HG02759 (cell line): ENCODE data around the gene DNAH17.

Experiments used
- ATAC-seq: cut with Tn5 transposase; IDR thresholded peaks from one replicate; pipeline ENCODE4 v1.9.1; 2021; ENCODE audit warnings: mild to moderate bottlenecking, moderate library complexity; ENCODE audit not compliant: unreplicated experiment

Gene DNAH17

GRCh38 chr17:78605429-78605828 is 28.2 kb upstream of the DNAH17 start:
- no peak for ATAC-seq

DNA sequence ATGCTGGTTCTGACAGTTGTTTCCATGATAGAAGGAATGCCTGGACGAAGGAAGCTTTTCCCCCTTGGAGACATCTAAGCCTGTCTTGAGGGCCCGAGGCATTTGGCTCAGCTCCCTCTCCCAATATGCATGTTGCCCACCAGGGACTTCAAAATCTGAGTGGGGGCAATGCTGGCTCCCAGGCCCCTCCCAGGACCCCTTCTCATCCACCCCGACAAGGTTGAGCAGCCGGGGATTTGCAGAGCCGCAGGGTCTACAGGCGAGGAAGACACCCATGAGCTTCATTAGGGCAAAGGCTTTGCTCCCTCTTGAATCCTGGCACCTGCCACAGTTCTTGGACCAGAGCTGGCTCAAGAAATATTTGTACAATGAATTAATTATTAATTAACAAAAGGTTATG is 25.1 kb upstream of the DNAH17 start:
- no peak for ATAC-seq

DNA sequence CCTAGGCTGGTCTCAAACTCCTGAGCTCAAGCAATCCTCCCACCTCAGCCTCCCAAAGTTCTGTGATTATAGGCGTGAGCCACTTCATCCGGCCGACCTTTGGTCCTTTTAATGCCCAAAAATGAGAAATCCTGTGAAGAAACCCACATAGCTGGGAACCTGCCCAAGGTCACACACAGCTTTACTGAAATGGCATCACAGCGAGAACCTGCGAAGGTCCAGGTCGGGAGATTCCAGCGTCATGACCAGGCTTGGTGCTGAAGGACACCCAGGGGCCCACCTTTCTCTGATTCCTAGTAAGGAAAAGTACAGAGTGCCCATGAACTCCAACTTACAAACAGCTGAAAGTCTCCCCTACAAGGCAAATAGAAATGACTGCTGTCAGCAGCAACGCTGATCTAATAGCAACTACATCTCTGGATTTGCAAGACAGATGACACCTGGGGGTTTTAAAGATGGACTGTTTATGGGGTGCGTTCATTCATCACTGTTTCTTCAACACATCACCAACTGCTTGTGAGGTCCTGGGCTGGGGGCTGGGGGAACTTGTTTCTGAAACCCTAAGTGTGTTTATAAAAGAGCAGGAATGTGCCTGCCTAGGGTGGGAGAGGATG is 24.5 kb upstream of the DNAH17 start:
- ATAC-seq: no peak

DNA sequence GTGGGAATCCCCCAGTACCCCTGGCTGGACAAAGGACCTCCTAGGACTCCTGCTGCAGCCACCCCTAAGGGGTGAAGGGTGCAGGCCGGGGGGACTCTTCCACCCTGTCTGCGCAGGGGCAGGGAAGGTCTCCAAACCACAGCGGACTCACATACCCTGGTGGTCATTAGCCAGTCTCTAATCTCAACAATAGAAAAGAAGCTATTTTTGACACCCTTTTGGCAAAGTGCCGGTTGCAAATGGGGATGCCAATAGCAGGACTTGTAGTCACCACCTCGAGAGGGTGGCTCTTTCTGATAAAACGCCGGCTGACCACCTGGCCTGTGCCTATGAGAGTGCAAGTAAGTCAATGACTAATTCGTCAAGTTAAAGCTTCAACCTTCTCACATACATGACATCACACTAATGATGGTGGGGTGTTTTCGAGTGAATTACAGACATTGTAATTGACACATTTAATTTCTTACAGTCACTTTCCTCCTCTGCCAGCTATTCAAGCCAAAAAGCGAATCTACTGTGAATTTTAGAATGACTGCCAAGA is 23.1 kb upstream of the DNAH17 start:
- no peak for ATAC-seq

GRCh38 chr17:78599419-78599818 is 22.2 kb upstream of the DNAH17 start:
- no peak for ATAC-seq

DNA sequence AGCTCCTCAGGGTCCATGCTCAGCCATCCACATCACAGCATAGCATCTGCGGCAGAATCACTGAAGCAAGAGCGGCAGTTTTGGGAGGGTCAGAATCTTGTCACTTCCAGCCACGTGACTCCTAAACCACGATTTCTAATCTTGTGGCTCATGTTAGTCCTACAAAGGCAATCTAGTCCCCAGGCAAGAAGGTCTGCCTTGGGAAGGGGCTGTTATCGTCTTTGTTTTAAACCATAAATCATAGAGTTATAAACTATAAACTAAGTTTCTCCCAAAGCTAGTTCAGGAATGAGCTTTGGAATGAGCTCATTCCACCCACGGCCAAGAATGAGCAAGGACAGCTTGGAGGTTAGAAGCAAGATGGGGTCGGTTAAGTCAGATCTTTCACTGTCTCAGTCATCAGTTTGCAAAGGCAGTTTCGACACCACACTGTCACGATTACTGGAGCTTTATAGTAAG is 20.8 kb upstream of the DNAH17 start:
- ATAC-seq: no peak

- ATAC-seq: no peak
Observed at GRCh38 chr17:78596871-78597764, 19.9 kb upstream of the DNAH17 start.

DNA sequence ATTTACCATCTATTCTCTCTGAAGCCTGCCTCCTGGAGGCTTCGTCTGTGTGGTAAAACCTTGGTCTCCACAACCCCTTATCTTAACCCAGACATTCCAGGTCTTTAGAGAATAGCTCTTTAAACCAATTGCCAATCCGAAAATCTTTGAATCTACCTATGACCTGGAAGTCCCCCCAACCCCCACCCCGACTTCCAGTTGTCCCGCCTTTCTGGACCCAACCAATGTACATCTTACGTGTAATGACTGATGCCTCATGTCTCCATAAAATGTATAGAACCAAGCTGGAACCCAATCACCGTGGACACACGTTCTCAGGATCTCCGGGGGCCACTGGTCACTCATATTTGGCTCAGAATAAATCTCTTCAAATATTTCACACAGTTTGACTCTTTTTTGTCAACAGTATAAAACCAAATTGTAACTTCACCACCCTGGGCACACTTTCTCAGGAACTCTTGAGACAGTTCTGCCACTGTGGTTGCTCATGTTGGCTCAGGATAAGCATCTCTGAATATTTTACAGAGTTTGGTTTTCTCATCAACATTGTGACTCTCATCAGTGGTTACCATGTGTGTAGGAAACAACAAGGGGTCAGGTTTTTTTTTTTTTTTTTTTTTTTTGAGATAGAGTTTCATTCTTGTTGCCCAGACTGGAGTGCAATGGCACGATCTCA is 18.1 kb upstream of the DNAH17 start:
- ATAC-seq: no peak

DNA sequence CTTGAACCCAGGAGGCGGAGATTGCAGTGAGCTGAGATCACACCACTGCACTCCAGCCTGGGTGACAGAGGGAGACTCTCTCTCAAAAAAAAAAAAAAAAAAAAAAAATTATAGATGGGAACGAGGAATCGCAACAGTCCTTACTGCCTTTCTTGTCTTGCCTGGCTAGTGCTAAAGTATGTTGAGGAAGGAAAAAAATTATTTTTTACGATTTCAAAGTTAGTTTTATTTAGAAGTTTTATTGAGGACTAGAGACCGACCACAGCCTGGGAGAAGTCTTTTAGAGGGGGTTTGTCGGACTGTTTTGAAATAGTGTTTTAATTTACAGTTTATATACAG is 15.8 kb upstream of the DNAH17 start:
- ATAC-seq: no peak

DNA sequence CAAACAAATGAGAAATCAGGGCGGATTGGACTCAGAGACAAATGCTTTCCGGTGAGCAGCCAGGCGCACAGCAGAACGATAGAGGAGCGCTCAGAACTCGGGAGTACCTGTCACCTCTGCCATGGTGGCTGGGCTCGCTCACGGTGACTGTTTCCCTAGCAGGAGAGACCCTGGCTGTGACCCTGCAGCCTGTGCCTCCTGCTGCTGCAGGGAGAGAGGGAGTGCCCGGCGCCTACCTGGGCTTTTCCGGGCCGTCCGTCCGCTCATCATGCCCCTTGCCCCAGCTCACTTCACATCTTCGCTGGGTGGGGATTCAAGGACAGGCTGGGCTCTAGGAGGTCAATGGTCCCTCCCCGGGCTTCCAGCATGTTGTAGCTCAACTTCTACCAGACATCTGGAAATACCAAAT is 14.1 kb upstream of the DNAH17 start:
- ATAC-seq: no peak

DNA sequence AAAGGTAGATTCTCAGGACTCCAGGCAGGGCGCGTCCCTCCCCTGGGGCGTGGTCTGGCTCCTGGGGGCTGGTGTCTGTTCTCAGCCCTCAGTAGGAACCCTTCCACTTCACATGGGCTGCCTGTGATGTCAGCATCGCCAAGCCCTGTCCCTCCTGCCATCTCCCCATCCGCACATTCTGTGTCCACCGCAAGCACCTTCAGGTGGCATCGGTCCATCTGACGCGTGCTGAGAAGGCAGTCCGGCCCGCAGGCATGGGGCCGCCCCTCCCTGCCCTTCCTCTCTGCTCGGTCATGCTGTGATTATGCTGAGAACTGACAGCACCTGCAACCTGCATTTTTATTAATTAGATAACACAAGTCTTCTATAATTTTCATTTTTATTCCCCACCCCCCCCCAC is 12.7 kb upstream of the DNAH17 start:
- no peak for ATAC-seq

- ATAC-seq: no peak
Observed at GRCh38 chr17:78589031-78589675, 12.0 kb upstream of the DNAH17 start.

DNA sequence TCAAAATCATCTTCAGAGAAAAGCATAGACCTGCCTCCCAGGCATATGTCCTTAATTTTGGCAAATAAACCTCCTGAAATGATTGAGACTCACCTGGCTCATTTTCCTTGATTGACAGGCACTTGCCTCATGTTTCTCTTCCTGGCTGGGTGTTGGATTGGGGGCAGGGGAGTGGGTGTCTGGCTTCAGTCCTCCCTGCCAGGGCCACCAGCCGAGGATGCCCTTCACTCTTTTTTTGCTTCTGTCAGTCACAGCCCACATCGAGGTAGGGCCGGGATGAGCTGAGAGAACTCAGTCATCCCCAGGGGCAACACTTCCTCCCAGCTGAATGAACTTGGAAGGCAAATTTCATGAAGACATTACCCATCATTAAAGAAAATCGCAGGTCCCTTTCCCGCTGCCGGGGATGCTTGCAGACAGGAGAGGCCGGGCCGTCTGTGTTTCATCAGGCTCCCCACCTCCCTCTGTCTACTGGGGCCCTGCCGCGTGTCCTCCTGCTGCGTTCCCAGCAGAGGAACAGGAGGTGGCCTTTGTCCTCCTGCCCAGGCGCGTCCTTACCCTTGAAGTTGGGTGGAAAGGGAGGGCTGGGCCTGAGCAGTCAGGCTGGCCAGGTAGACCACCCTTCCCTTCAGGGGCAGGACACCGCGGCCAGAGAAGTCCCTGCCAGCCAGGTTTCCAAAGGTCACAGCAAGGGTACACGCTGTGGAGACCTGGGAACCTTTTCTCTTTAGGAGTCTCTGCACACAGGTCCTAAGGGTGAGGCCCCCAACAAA is 11.2 kb upstream of the DNAH17 start:
- no peak for ATAC-seq

DNA sequence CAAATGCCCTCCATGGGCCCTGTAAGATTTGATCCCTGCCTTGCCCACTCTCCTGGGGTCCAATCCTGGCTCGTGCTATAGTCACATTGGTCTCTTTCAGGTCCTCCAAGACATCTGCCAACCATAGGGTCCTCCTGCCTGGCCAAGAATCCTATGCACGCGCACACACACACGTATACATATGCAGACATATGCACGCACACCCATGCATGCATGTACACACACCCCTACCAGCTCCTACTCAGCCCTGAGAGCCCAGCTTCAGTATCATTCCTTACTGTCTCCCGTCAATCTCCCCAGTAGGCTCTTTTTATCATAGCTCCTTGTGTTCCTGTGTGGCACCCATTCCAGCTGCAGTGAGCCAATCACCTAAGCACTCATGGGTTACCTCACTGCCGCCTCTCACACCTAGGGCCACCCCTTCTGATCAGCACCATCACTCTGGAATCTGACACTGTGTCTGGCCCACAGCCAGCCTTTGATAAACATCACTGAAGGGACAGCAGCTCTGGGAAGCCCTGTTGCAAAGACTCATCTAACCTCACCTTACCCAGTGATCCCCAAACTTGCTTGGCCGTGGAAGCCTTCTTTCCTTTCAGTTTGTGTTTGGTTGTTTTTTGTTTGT is 7.9 kb upstream of the DNAH17 start:
- ATAC-seq: no peak

- ATAC-seq: no peak
Observed at GRCh38 chr17:78583091-78583490, 5.9 kb upstream of the DNAH17 start.

DNA sequence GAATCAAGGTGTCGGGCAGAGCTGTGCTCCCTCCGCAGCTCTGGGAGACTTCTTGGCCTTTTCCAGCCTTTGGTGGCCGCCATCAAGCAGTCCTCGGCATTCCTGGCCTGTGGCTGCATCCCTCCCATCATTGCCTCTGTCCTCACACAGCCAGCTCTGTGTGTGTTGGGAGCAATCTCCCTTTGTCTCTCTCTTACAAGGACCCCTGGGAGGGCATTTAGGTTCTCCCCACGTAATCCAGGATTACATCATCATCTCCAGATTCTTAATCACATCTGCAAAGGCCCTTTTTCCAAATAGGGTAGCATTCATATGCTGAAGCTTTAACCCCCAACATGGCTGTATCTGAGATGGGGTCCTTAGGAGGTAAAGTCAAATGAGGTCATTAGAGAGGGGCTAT is 4.1 kb upstream of the DNAH17 start:
- ATAC-seq: no peak

DNA sequence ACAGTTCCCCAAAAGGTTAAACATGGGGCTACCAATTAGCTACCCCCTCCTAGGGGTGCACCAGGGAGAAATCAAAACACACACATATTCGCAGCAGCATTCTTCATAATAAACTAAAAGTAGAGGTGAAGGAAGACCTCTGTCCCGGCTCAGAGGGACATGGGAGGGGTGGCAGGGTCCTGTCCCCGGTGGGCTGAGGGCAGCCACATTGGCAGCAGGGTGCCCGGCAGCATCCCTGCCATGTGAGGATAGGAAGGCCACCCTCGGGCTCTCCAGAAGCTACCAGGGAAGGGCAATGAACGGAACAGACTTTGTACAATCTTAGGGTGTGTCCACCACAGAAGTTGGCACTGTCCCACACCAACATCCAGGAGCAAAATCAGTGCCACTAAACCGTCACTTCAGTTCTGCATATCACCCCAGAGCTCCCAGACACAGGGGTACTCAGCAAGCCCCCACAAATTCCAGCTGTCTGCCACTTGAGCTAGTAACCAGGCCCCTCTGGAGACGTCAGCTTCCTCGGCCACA is 3.1 kb upstream of the DNAH17 start:
- ATAC-seq: no peak

GRCh38 chr17:78576389-78577112 is 645 bp downstream of the DNAH17 start:
- no peak for ATAC-seq

DNA sequence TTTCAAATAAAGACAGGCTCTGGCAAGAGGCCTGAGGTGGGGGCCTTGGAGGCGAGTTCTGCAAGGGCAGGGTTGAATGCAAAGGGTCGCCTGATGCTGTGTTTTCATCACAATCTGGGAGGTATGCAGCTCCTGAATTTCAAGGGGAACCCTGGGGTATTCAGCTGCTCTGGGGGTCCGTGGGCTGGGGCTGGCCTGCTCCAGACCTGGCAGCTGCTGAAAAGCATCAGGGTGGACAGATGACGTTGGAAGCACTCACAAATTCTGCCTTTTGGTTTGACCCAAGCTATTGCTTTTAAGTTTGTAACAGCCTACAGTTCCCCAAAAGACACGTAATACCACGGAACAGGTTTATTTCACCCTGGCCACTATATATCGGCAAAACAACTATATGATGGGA is 1.3 kb downstream of the DNAH17 start:
- no peak for ATAC-seq
